Measurements from ENCODE around the gene DNAH12. TPM values are rescaled to one million over a fixed set of nuclear protein-coding genes. Genes with fewer than 3 reads are reported as not detected.

The DNAH12 gene
- total RNA-seq, 1 experiment from 2014 or later: 0.02 TPM

DNA sequence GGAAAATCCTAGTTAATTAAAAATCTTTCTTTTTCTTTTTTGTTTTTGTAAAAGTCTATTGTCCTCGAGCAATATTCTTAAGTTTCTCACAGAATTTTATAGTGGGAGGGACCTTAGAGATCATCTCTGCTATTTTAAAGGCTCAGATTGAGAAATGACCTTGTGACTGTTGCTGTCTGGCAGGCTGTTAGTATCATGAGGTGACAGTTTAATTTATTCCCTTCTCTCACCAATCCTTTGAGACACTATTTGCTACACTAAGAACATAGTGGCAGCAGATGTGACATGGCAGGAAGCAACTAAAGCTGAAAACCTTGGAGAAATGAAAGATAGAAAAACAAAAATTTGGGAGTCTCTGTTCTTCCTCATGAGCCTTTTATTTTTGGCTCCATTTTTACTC lies 291.7 kb downstream of the DNAH12 start:
- no peak for DNase-seq (ENCODE audit: low read depth)

DNA sequence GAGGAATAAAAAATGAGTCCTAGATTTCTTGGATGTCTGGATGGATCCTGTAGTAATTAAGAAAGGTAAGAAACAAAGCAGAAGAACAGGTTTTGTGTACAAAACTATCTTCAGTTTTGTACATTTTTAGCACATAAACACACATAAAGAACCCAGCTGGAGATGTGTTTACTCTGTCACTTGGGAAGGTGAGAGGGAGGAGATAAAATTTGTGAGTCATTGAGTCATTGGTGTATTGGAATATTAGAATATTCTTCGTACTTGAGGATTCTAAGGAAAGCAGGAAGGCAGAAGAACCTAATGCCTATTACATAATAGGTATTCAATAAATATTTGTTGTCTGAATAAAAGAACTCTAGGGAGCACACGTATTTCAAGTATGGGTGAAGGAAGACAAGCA lies 299.2 kb downstream of the DNAH12 start:
- no peak for DNase-seq (ENCODE audit: low read depth)

Small RNA genes lying within 50 kb of the gene (small RNA-seq; reads per million reads assigned to genes)
- gene RF00019 (not detected), gene RNU6-108P (not detected), gene RNU6-1181P (not detected), gene RNU6-483P (not detected)

Other genes with a start within 250 kb of the DNAH12 start
- 24.7 and 33.5 TPM in 2 replicates for gene PDE12, start 11.9 kb upstream of the DNAH12 start, total RNA-seq (2014; rRNA removed; shearing (Covaris generic))
- gene ARF4, start 53.0 kb upstream of the DNAH12 start, total RNA-seq (2014; rRNA removed; shearing (Covaris generic)): 169 and 206 TPM in 2 replicates
- gene DENND6A, start 148.7 kb upstream of the DNAH12 start, total RNA-seq (2014; rRNA removed; shearing (Covaris generic)): 8.8 and 11.8 TPM in 2 replicates
- gene SLMAP, start 212.0 kb upstream of the DNAH12 start, total RNA-seq (2014; rRNA removed; shearing (Covaris generic)): 37.9 and 48.0 TPM in 2 replicates